ENCODE data around the gene PAXIP1. TPM values are rescaled to one million over a fixed set of nuclear protein-coding genes. Genes with fewer than 3 reads are reported as not detected.

The PAXIP1 gene
- polyA plus RNA-seq, 1 donor from 2014 or later = 2.9 TPM

DNA sequence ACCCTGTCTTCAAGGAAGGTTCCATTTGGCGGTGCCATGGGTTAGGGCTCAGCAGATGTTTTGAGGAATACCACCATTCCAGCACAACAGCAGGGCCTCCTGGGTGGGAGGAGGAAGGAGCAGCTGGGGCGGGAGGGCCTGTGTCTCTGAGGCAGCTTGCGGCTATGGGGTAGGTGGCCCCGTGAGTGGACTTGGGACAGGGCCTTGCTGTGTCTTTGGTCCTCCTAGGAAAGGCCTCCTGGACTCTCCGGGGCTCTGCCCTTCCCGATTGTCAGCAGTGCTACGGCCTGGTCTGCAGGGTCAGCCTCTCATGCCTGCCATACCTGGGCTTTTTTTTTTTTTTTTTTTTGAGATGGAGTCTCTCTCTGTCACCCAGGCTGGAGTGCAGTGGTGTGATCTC, 96.7 kb downstream of the PAXIP1 start:
- Mint-ChIP-seq H3K36me3 (no peaks in the 10 kb centered on the region), H3K27ac (no peak overlapping the region), H3K27me3 (peaks cover 5% of the 10 kb centered on the region), H3K9me3 (no peaks in the 10 kb centered on the region), H3K4me1 (peaks cover 0 to 2% (median 0%) of the 10 kb centered on the region in 3 donors), H3K4me3 (peak overlapping the region in 1 of 4 donors; percentile 10)

DNA sequence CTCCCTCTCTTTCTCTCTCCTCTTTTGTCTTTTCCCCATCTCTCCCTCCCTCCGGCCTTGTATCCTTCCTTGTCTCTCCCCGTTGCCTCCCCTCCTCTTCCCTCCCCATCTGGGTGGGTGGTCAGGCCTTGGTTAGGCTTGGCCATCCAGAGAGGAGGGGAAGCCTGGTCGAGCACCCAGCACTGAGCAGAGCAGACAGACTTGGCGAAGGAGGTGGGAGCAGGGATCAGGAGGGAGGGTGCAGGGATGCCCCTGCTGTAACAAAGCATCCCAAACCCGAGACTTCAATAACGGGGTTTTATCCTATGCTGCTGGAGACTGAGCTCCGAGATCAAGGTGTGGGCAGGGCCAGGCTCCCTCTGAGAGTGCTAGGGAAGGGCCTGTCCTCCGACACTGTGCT, 97.3 kb downstream of the PAXIP1 start:
- H3K36me3 Mint-ChIP-seq = no peaks in the 10 kb centered on the region
- peaks cover 5% of the 10 kb centered on the region for H3K27me3 Mint-ChIP-seq
- H3K4me1 Mint-ChIP-seq = peaks cover 0 to 2% (median 0%) of the 10 kb centered on the region in 3 donors
- no peak overlapping the region for H3K27ac Mint-ChIP-seq
- H3K4me3 Mint-ChIP-seq = no peak overlapping the region
- H3K9me3 Mint-ChIP-seq = no peaks in the 10 kb centered on the region

DNA sequence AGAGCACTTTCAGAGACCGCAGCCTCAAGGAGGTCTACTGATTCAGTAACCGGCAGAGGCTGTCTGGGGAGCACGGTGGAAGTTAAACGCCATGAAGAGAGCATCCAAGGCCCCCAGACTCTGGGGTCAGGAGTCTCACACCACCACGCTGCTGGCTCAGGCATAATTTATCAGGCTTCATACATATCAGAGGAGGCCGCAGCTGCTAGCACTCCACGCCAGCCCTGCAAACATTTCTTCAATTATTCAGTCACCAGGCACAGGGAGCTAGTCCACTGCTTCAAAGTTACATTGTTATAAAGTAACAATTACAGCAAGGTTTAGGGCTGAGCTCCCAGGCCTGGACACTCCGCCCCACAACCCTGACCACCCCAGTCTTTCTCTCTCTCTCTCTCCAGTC, 97.8 kb downstream of the PAXIP1 start:
- H3K9me3 Mint-ChIP-seq = no peaks in the 10 kb centered on the region
- H3K4me1 Mint-ChIP-seq = peaks cover 0 to 2% (median 0%) of the 10 kb centered on the region in 3 donors
- peaks cover 5% of the 10 kb centered on the region for H3K27me3 Mint-ChIP-seq
- H3K36me3 Mint-ChIP-seq = no peaks in the 10 kb centered on the region
- H3K27ac Mint-ChIP-seq = no peak overlapping the region
- H3K4me3 Mint-ChIP-seq = no peak overlapping the region

DNA sequence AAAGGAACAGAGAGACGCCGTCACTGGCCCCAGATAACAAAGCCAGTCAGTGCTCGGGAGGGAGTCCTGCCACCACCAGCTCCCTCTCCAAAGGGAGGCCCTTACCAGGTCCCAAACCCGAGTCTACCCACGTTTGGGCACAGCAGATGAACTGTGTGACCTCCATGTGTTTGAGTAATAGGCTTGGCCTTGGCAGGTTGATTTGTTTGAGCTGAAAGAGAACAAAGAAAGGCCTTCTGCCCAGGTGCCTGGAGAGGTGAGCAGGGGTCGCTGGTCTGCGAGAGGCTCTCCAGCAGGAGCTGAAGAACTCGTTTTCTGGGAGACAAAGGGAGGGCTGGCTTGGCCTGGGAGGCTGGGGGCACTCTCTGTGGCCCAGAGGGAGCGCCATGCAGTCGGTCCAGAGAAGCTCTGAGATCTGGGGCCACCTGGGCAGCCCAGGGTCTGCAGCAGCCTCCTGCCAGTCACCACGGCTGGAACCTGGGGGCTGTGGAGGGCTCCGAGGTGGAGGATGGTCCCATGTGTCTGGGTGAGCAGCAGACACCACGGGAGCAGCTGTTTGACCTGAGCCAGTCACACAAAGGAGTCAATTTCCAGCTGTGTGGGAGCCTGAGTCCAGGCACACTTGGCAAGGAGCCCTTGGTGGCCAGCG, 99.7 kb downstream of the PAXIP1 start:
- Mint-ChIP-seq H3K36me3 (no peaks in the 10 kb centered on the region), H3K9me3 (no peaks in the 10 kb centered on the region), H3K27ac (no peak overlapping the region)

DNA sequence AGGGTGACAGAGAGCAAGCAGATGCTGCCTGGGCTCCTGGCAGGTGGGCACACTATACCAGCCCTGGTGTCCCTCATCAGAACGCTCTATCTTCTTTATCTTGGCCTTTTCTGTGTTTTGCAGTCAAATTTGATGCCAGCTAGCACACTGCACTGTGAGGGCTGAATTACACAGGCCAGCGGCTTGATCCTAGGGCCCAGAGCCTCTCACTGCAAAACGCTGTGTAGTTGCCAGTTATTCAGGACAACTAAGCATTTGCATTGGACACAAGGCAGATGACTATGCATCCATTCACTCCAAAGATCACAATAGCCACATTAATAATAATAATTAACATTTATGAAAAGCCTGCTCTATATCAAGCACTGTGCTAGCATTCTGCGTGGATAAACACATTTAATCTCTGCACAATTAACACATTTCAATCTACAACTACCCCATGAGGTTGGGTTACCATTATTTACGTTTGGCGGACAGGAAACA, 100.3 kb downstream of the PAXIP1 start:
- H3K9me3 Mint-ChIP-seq = no peaks in the 10 kb centered on the region
- H3K4me1 Mint-ChIP-seq = peaks cover 0 to 2% (median 0%) of the 10 kb centered on the region in 3 donors
- H3K36me3 Mint-ChIP-seq = no peaks in the 10 kb centered on the region
- H3K27ac Mint-ChIP-seq = no peak overlapping the region
- peaks cover 5% of the 10 kb centered on the region for H3K27me3 Mint-ChIP-seq
- H3K4me3 Mint-ChIP-seq = no peak overlapping the region

More for the DNA sequence above, 99.7 kb downstream of the PAXIP1 start:
- H3K4me1 Mint-ChIP-seq = peaks cover 0 to 2% (median 0%) of the 10 kb centered on the region in 3 donors
- no peak overlapping the region for H3K4me3 Mint-ChIP-seq
- H3K27me3 Mint-ChIP-seq = peaks cover 5% of the 10 kb centered on the region

DNA sequence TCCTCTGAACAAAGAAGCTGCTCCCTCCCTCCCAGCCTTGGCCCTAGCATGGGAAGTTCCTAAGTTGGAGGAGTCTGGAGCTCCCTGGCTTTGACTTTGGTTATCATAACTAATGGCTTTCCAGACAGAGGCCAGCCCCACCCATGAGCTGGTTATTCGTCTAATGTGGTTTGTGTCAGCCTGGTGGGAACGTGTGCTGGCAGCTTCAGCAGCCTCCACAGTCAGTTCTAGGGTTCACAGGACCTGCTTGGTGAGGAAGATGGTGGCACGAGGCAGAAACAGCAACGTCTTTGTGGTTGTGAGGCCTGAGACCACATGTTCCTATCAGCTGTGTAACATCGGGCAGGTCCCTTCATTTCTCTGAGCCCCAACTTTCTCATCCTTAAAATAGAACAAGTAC, 103.1 kb downstream of the PAXIP1 start:
- Mint-ChIP-seq H3K27ac (no peak overlapping the region), H3K36me3 (no peaks in the 10 kb centered on the region), H3K9me3 (no peaks in the 10 kb centered on the region), H3K4me1 (peaks cover 0 to 2% (median 0%) of the 10 kb centered on the region in 3 donors), H3K4me3 (no peak overlapping the region), H3K27me3 (peaks cover 3% of the 10 kb centered on the region)

DNA sequence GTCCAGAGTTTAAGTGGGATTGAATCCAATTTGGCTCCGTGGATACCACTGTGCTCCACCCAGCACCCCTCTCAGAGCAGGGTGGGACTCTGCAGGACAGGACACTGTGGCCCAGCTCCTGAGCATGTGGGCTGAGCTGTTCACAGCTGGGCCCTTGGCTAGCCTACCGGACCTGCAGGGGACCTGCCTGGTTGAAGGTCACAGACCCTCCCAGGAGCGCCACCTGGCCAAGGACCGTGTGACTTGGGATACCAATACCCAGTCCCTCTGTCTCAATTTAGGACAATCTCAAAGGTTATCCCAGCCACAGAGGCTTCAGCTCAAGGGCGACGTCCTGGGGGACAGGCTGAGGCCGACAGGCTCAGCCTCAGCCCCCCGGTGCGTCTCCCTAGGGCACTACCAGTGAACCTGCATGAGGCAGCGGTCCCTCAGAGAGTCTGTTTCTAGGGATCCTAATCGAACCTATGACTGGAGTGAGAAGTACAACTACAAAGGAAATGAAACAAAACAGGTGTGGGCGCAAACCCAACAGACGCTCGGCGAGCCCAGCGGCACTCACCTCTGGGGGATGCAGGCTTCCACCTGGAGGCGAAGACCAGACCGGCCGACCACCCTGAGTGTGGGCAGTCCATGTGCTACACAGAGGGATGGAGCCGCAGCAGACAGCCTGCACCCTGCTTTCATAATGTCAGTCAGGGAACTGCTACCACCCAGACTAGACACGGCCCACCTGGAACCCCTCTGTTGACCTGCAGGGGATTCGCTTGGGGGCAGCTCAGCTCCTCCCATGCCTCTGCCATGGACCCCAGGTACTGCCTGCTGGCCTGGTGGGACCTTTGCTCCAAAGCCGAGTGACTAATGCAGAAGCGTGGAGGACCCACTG, 103.7 kb downstream of the PAXIP1 start:
- Mint-ChIP-seq H3K4me1 (peaks cover 0 to 2% (median 0%) of the 10 kb centered on the region in 3 donors), H3K9me3 (no peaks in the 10 kb centered on the region)

DNA sequence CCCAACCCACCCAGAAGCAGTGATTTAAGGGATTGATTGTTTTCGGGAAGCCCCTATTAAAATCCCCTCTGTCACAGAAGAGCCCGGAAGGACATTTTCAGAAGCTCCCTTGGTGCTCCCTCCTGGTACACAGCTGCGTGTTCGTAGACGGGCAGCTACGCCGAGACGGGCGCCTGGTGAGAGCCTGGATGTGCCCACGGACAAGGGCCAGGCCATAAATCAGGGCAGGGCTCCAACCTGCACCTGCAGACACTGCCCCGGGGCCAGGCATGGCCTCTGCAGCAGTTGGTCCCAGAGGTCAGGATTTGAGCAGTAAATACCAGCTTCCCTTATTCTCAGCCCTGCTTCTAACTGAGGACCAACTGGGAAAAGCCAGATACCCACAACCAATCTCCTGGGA, 106.8 kb downstream of the PAXIP1 start:
- no peak overlapping the region for H3K4me3 Mint-ChIP-seq

More for the DNA sequence above, 103.7 kb downstream of the PAXIP1 start:
- peaks cover 2% of the 10 kb centered on the region for H3K27me3 Mint-ChIP-seq
- H3K27ac Mint-ChIP-seq = no peak overlapping the region
- H3K36me3 Mint-ChIP-seq = no peaks in the 10 kb centered on the region
- H3K4me3 Mint-ChIP-seq = peak overlapping the region in 1 of 4 donors; percentile 47

More for the DNA sequence above, 106.8 kb downstream of the PAXIP1 start:
- Mint-ChIP-seq H3K4me1 (no peaks in the 10 kb centered on the region), H3K9me3 (peaks cover 0 to 1% (median 0%) of the 10 kb centered on the region in 3 donors), H3K36me3 (no peaks in the 10 kb centered on the region), H3K27ac (no peak overlapping the region), H3K27me3 (peaks cover 7% of the 10 kb centered on the region)

Other genes with a start within 250 kb of the PAXIP1 start
- gene HTR5A, start 67.2 kb upstream of the PAXIP1 start, polyA plus RNA-seq = not detected

Measured in IgD-negative memory B cell (primary cell).